IMR-90 (cell line): Measurements from ENCODE around the gene REPS1. TPM values are rescaled to one million over a fixed set of nuclear protein-coding genes. Genes with fewer than 3 reads are reported as not detected.

Experiments used
- ATAC-seq: fragments of 200-7000 bp; cut with Tn5 transposase; 2 replicates; pipeline ENCODE4 v1.9.1; 2020; ENCODE audit warnings: low read depth, mild to moderate bottlenecking, moderate library complexity
- BruUV-seq: library from RNA; stranded (reverse); fragments of 400-500 nt; replicated peaks from 2 replicates; lab custom pipeline; 2021; lab: Mats Ljungman, UMichigan
- CTCF ChIA-PET: fragments of 300-600 bp; formaldehyde crosslinking; extraction: SDS; loops from one replicate; lab custom pipeline; 2021; ENCODE audit warnings: antibody characterized with exemption; lab: Yijun Ruan, JAX
- POLR2A ChIA-PET: fragments of 300-600 bp; sonication (Branson Sonifier 250); formaldehyde crosslinking; loops from one replicate; lab custom pipeline; 2022; ENCODE audit warnings: antibody characterized with exemption; ENCODE audit not compliant: unreplicated experiment; lab: Charles Lee
- DNase-seq: peaks from one replicate; pipeline ENCODE4 v3.0.0; 2013
- H2AFZ ChIP-seq: replicated peaks from 2 replicates; pipeline ENCODE3; 2013; ENCODE audit warnings: low read length, mild to moderate bottlenecking; ENCODE audit not compliant: poor library complexity
- H2AK5ac ChIP-seq: 2 replicates; pipeline ENCODE4 v1.6.1; 2013; ENCODE audit warnings: low read depth, low read length, inconsistent platforms
- H2AK9ac ChIP-seq: replicated peaks from 2 replicates; pipeline ENCODE3; 2013; ENCODE audit warnings: mild to moderate bottlenecking, low read depth, low read length, moderate library complexity; ENCODE audit not compliant: poor library complexity
- H2BK120ac ChIP-seq: 2 replicates; pipeline ENCODE4 v1.6.1; 2013; ENCODE audit warnings: low read depth, low read length, inconsistent platforms
- H2BK15ac ChIP-seq: 3 replicates; pipeline ENCODE4 v1.6.1; 2013; ENCODE audit warnings: low read depth, low read length, inconsistent platforms
- H2BK20ac ChIP-seq: 2 replicates; pipeline ENCODE4 v1.6.1; 2013; ENCODE audit warnings: low read depth, mild to moderate bottlenecking, inconsistent platforms, low read length, moderate library complexity
- H2BK5ac ChIP-seq: 2 replicates; pipeline ENCODE4 v1.6.1; 2013; ENCODE audit warnings: mild to moderate bottlenecking, low read depth, low read length, inconsistent platforms; ENCODE audit not compliant: poor library complexity, severe bottlenecking
- H3K14ac ChIP-seq: replicated peaks from 2 replicates; pipeline ENCODE4 v1.6.1; 2013; ENCODE audit warnings: low read depth, low read length, inconsistent platforms
- H3K18ac ChIP-seq: 2 replicates; pipeline ENCODE4 v1.6.1; 2013; ENCODE audit warnings: low read depth, low read length, control low read depth
- H3K23ac ChIP-seq: 2 replicates; pipeline ENCODE4 v1.6.1; 2013; ENCODE audit warnings: low read depth, low read length, inconsistent platforms
- H3K27ac ChIP-seq: 2 replicates; pipeline ENCODE4 v1.5.1; 2013; ENCODE audit warnings: mild to moderate bottlenecking, control low read depth, low read length; ENCODE audit not compliant: insufficient read depth
- H3K27me3 ChIP-seq: 2 replicates; pipeline ENCODE4 v1.6.1; 2013; ENCODE audit warnings: low read length; ENCODE audit not compliant: control insufficient read depth, insufficient read depth
- H3K36me3 ChIP-seq: 2 replicates; pipeline ENCODE4 v1.6.1; 2013; ENCODE audit warnings: low read length, mixed read lengths; ENCODE audit not compliant: control insufficient read depth, insufficient read depth
- H3K4ac ChIP-seq: 2 replicates; pipeline ENCODE4 v1.6.1; 2013; ENCODE audit warnings: low read depth, low read length, inconsistent platforms
- H3K4me1 ChIP-seq: 2 replicates; pipeline ENCODE4 v1.6.1; 2013; ENCODE audit warnings: low read length, mixed read lengths; ENCODE audit not compliant: control insufficient read depth, insufficient read depth
- H3K4me2 ChIP-seq: 2 replicates; pipeline ENCODE4 v1.6.1; 2013; ENCODE audit warnings: low read depth, mild to moderate bottlenecking, control low read depth, low read length, moderate library complexity
- H3K4me3 ChIP-seq: 2 replicates; pipeline ENCODE4 v1.5.1; 2013; ENCODE audit warnings: low read depth, mild to moderate bottlenecking, control low read depth, low read length, moderate library complexity; ENCODE audit not compliant: insufficient read depth
- H3K56ac ChIP-seq: 2 replicates; pipeline ENCODE4 v1.6.1; 2013; ENCODE audit warnings: low read length, inconsistent platforms; ENCODE audit not compliant: insufficient read depth; ENCODE audit errors: extremely low read depth
- H3K79me1 ChIP-seq, 2 experiments: 2 replicates each; pipeline ENCODE4 v1.6.1; 2013; ENCODE audit warnings: low read length in 2 of 2, inconsistent platforms in 1 of 2, low read depth in 1 of 2
- H3K9ac ChIP-seq: 2 replicates; pipeline ENCODE4 v1.6.1; 2013; ENCODE audit warnings: low read depth, low read length, control low read depth
- H3K9me1 ChIP-seq: 2 replicates; pipeline ENCODE4 v1.6.1; 2013; ENCODE audit warnings: low read length, inconsistent platforms; ENCODE audit not compliant: insufficient read depth
- H3K9me3 ChIP-seq: 2 replicates; pipeline ENCODE4 v1.6.1; 2013; ENCODE audit warnings: low read length; ENCODE audit not compliant: control insufficient read depth, insufficient read depth
- H4K20me1 ChIP-seq: 2 replicates; pipeline ENCODE4 v1.6.1; 2013; ENCODE audit warnings: low read length, inconsistent platforms; ENCODE audit not compliant: insufficient read depth
- H4K5ac ChIP-seq: 2 replicates; pipeline ENCODE4 v1.6.1; 2013; ENCODE audit warnings: mild to moderate bottlenecking, low read depth, low read length, control low read depth
- H4K8ac ChIP-seq, 2 experiments: 2 replicates each; pipeline ENCODE4 v1.6.1; 2013; ENCODE audit warnings: low read depth in 2 of 2, low read length in 2 of 2, control low read depth in 1 of 2, inconsistent platforms in 1 of 2
- H4K91ac ChIP-seq: 2 replicates; pipeline ENCODE4 v1.6.1; 2013; ENCODE audit warnings: low read depth, low read length, inconsistent platforms; ENCODE audit not compliant: insufficient read depth
- BHLHE40 ChIP-seq: fragments of 150-350 bp; IDR thresholded peaks from 2 replicates; pipeline ENCODE4 v1.6.1; 2016; ENCODE audit warnings: mild to moderate bottlenecking, low read depth, low read length
- CEBPB ChIP-seq: IDR thresholded peaks from 2 replicates; pipeline ENCODE4 v1.6.1; 2012; ENCODE audit warnings: low read depth, low read length, improper control_type of control experiment
- CHD1 ChIP-seq: IDR thresholded peaks from 2 replicates; pipeline ENCODE4 v1.6.1; 2012; ENCODE audit warnings: low read depth, low read length, improper control_type of control experiment
- CTCF ChIP-seq: conservative IDR thresholded peaks from 2 replicates; pipeline ENCODE4 v1.5.1; 2012; ENCODE audit warnings: mild to moderate bottlenecking, low read depth, low read length, improper control_type of control experiment
- FOS ChIP-seq: fragments of 150-350 bp; IDR thresholded peaks from 2 replicates; pipeline ENCODE4 v1.6.1; 2016; ENCODE audit warnings: low read depth, low read length
- MAFK ChIP-seq: IDR thresholded peaks from 2 replicates; pipeline ENCODE4 v1.6.1; 2012; ENCODE audit warnings: low read depth, low read length, improper control_type of control experiment
- MAZ ChIP-seq: IDR thresholded peaks from 2 replicates; pipeline ENCODE4 v1.6.1; 2012; ENCODE audit warnings: low read depth, mild to moderate bottlenecking, low read length, improper control_type of control experiment, moderate library complexity, borderline replicate concordance
- MXI1 ChIP-seq: IDR thresholded peaks from 2 replicates; pipeline ENCODE4 v1.6.1; 2012; ENCODE audit warnings: low read depth, mild to moderate bottlenecking, low read length, moderate library complexity, borderline replicate concordance
- NFE2L2 ChIP-seq: fragments of 150-350 bp; IDR thresholded peaks from 2 replicates; pipeline ENCODE4 v1.6.1; 2016; ENCODE audit warnings: low read depth, mild to moderate bottlenecking, low read length
- POLR2A ChIP-seq: IDR thresholded peaks from 2 replicates; pipeline ENCODE4 v1.6.1; 2012; ENCODE audit warnings: mild to moderate bottlenecking, low read depth, low read length
- RAD21 ChIP-seq: IDR thresholded peaks from 2 replicates; pipeline ENCODE4 v1.6.1; 2012; ENCODE audit warnings: low read length, improper control_type of control experiment
- RCOR1 ChIP-seq: IDR thresholded peaks from 2 replicates; pipeline ENCODE4 v1.6.1; 2012; ENCODE audit warnings: mild to moderate bottlenecking, low read length, improper control_type of control experiment; ENCODE audit not compliant: insufficient replicate concordance
- RFX5 ChIP-seq: IDR thresholded peaks from 2 replicates; pipeline ENCODE4 v1.8.0; 2012; ENCODE audit warnings: low read depth, mild to moderate bottlenecking, low read length, moderate library complexity
- SMC3 ChIP-seq: fragments of 150-350 bp; IDR thresholded peaks from 2 replicates; pipeline ENCODE4 v1.6.1; 2016; ENCODE audit warnings: low read depth, mild to moderate bottlenecking, antibody characterized with exemption, low read length, moderate library complexity
- USF2 ChIP-seq: fragments of 150-350 bp; IDR thresholded peaks from 2 replicates; pipeline ENCODE4 v1.6.1; 2017; ENCODE audit warnings: mild to moderate bottlenecking, antibody characterized with exemption, low read length, low read depth
- WGBS, 2 experiments: methylation state at CpG; one replicate each; pipeline versions ENCODE4 v1.1.5 to v1.1.7; 2013; ENCODE audit warnings: missing lambda C conversion rate in 2 of 2; ENCODE audit not compliant: insufficient read length in 1 of 2; ENCODE audit errors: extremely low coverage in 2 of 2; 5-methylcytosine and 5-hydroxymethylcytosine counted together
- dilution Hi-C: fragments of 300-500 bp; cut with HindIII; formaldehyde crosslinking; loops from one replicate; pipeline ENCODE4 v1.14.3; 2018; ENCODE audit warnings: low sequenced_read_pairs; ENCODE audit not compliant: unreplicated experiment
- in situ Hi-C: fragments of 300-500 bp; cut with MboI; formaldehyde crosslinking; loops from 3 replicates; pipeline ENCODE4 v1.14.3; 2019; ENCODE audit warnings: low sequenced_read_pairs, inconsistent platforms, mixed read lengths
- intact Hi-C: fragments of 100-400 bp; cut with micrococcal nuclease; formaldehyde crosslinking; loops from 2 replicates; pipeline ENCODE4 v1.10.0; 2022
- polyA plus RNA-seq, 3 experiments: library from polyadenylated mRNA; depleted of rRNA; stranded (reverse); fragments of >200 nt; gene quantifications; 2 replicates each; pipeline ENCODE4 v1.2.3, GENCODE V29; 2012; ENCODE audit warnings: low replicate concordance in 1 of 3
- total RNA-seq: library from RNA; depleted of rRNA; stranded (reverse); fragments of >200 nt; gene quantifications from 2 replicates; pipeline ENCODE4 v1.2.3, GENCODE V29; 2012
- TF ChIP-seq, protein P1 (sequence below): fragments of 150-350 bp; IDR thresholded peaks from 2 replicates; pipeline ENCODE4 v1.6.1; 2016; ENCODE audit warnings: low read depth, mild to moderate bottlenecking, low read length, moderate library complexity, borderline replicate concordance

Gene REPS1
- total and polyA plus RNA-seq, 2 of the 4 experiments (the other 2 are of a cell fraction): 21.9 to 24.2 TPM

GRCh38 chr6:138957484-138957883 lies 30.6 kb downstream of the REPS1 start:
- Histone ChIP-seq H3K18ac (no peak overlapping the region), H3K56ac (no peak overlapping the region), H2AK5ac (no peak overlapping the region), H3K27ac (no peak overlapping the region), H2BK120ac (no peak overlapping the region), H3K4me2 (no peak overlapping the region), H3K9me3 (no peaks in the 10 kb centered on the region), H3K4me1 (no peaks in the 10 kb centered on the region), H4K20me1 (no peaks in the 10 kb centered on the region), H3K9ac (no peak overlapping the region), H3K23ac (no peak overlapping the region), H3K4me3 (no peak overlapping the region), H3K4ac (no peak overlapping the region), H3K9me1 (no peaks in the 10 kb centered on the region), H2AFZ (no peak overlapping the region), H4K8ac (no peak overlapping the region), H2BK20ac (no peak overlapping the region), H3K27me3 (no peaks in the 10 kb centered on the region), H2BK5ac (no peak overlapping the region), H3K36me3 (no peaks in the 10 kb centered on the region), H4K91ac (no peak overlapping the region), H2BK15ac (no peak overlapping the region), H3K79me1 (peaks cover 19 to 29% of the 10 kb centered on the region in 2 experiments), H3K14ac (no peak overlapping the region; the same call in 1 of the 2 replicates), H4K5ac (no peak overlapping the region), H2AK9ac (no peak overlapping the region)
- ChIA-PET POLR2A (no interaction called here), CTCF (no interaction called here)
- peak; percentile 11; the same call in 1 of the 2 replicates for ATAC-seq
- DNase-seq: no peak
- WGBS, 2 experiments: no CpG with 5 or more reads among the region's 2 CpGs
- no peak for TF ChIP-seq RAD21
- no peak for TF ChIP-seq CEBPB
- TF ChIP-seq CTCF: no peak
- TF ChIP-seq MAFK: no peak
- no peak for TF ChIP-seq BHLHE40
- TF ChIP-seq FOS: no peak
- no peak for TF ChIP-seq NFE2L2
- no peak for TF ChIP-seq SMC3
- no peak for TF ChIP-seq USF2
- TF ChIP-seq RCOR1: no peak
- TF ChIP-seq POLR2A: no peak
- TF ChIP-seq RFX5: no peak
- TF ChIP-seq MAZ: no peak
- no peak for TF ChIP-seq CHD1
- TF ChIP-seq MXI1: no peak
- TF ChIP-seq, protein P1, sequence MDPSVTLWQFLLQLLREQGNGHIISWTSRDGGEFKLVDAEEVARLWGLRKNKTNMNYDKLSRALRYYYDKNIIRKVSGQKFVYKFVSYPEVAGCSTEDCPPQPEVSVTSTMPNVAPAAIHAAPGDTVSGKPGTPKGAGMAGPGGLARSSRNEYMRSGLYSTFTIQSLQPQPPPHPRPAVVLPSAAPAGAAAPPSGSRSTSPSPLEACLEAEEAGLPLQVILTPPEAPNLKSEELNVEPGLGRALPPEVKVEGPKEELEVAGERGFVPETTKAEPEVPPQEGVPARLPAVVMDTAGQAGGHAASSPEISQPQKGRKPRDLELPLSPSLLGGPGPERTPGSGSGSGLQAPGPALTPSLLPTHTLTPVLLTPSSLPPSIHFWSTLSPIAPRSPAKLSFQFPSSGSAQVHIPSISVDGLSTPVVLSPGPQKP: no peak
- intact Hi-C loops (no loop called here), in situ Hi-C loops (no loop called here), dilution Hi-C loops (no loop called here)
- BruUV-seq: no TSS peak
